Stimulated activated CD8-positive, alpha-beta memory T cell treated with anti-CD3 and anti-CD28 coated beads, Interleukin-7, amount 100 ng/mL, for 24 hours (primary cell): ENCODE measurements around the gene KIR3DL3.
"Not testable (repeated sequence)": the region's sequence is repeated elsewhere in the genome, so short reads cannot be mapped to it uniquely, and the experiment has no call there.

ENCODE experiments used
- DNase-seq: peaks from one replicate; pipeline ENCODE4 v3.0.0-alpha.2; 2020; ENCODE audit warnings: low read depth

Gene KIR3DL3

DNA sequence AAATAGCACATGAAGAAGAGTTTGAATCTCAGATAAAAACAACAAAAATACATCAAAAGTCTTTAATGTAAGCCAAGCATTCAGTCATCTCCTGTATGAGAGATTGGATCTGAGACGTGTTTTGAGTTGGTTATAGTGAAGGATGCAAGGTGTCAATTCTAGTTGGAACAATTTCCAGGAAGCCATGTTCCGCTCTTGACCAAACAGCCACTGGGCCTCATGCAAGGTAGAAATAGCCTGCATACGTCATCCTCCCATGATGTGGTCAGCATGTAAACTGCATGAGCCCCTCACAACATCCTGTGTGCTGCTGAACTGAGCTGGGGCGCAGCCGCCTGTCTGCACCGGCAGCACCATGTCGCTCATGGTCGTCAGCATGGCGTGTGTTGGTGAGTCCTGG is at the start of gene KIR3DL3:
KIR3DL3 (plus strand) TSS at position 301 of the 400 bp plus-strand sequence; CDS start at position 356, 55 bp downstream.
- no peak for DNase-seq

DNA sequence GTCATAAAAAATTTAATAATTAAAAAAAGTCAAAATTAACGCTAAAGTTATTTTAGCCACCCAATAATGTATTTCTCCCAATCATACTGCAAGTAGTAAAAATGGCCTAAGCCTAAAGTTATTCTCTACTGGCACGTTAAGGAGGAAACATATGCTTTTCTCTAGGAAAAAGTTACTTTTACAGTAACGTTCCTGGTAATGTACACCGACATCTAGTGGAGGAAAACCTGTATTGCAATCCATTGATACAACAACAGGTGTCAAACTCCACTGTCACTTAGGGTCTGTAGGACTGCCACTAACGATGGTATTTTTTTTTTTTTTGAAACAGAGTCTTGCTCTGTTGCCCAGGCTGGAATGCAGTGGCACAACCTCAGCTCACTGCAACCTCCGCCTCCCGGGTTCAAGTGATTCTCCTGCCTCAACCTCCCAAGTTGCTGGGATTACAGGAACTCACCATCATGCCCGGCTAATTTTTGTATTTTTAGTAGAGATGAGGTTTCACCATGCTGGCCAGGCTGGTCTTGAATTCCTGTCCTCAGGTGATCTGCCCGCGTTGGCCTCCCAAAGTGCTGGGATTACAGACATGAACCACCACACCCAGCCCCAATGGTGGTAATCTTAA is 47.9 kb upstream of the KIR3DL3 start:
- DNase-seq = not testable (repeated sequence)

DNA sequence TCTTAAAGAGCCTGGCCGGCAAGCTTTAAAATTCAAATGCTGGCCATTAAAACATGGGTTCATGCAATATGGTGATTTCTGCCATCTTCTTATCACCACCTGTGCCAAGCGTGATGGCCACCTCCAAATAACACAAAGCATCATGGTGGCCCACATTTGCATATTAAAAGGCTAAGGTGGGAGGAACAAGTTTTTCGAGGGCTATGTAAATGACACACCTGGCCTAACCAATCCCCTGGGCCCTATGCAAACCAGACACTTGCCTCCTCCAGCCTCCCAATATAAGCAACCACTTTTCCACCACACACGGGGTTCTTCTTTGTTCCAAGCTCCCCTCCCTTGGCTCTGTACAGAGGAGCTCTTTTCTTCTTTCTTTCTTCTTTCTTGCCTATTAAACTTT is 47.0 kb upstream of the KIR3DL3 start:
- DNase-seq = no peak

DNA sequence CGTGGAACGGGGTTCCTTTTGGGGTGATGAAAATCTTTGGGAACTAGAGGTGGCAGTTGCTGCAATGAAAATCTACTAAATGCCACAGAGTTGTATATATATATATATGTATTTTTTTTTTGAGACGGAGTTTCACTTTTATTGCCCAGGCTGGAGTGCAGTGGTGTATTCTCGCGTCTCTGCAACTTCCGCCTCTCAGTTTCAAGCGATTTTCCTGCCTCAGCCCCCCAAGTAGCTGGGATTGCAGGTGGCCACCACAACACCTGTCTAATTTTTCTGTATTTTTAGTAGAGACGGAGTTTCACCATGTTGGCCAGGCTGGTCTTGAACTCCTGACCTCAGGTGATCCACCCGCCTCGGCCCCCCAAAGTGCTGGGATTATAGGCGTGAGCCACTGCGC is 42.6 kb upstream of the KIR3DL3 start:
- DNase-seq = not testable (repeated sequence)

DNA sequence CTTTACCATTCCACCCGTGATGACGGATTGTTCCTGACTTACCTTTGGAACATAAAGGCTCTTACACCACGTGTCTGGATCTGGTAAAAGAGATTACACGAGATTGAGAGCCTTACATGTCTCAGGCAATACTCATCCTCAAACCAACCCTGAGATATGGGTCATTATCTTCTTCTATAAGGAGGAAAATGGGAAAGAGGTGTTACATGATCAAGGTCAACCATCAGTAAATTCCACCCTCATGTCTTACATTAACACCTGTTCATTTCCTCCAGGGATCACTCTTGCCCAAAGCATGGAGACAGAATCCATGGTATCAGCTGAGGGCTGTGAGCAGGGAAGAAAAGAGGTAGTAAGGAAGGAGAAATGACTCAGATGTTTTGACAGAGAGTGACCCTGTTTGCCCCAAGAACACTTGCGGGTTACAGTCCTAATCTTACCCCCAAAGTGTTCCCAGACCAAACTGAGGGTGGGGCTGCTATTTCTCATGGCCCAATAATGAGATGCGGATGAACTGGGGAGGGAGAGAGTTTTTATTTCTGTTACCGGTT is 41.9 kb upstream of the KIR3DL3 start:
- no peak for DNase-seq

DNA sequence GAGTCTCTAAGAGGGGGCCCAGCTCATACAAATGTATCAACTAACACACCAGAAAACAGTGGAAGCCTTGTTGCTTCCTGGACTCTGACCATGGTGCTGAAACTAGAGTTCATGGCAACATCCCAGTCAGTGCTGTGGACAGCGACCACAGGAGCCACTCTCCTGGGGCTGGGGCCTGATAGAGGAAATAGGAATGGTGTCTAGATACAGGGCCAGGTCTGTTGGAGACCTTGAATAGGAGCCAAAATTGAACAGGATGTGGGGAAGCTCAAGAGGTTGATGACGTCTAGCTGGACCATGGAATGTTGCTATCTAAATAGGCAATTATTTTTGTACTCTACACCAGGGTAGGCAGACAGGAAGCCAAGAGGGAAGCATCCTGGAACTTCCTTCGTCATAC is 39.7 kb upstream of the KIR3DL3 start:
- no peak for DNase-seq

DNA sequence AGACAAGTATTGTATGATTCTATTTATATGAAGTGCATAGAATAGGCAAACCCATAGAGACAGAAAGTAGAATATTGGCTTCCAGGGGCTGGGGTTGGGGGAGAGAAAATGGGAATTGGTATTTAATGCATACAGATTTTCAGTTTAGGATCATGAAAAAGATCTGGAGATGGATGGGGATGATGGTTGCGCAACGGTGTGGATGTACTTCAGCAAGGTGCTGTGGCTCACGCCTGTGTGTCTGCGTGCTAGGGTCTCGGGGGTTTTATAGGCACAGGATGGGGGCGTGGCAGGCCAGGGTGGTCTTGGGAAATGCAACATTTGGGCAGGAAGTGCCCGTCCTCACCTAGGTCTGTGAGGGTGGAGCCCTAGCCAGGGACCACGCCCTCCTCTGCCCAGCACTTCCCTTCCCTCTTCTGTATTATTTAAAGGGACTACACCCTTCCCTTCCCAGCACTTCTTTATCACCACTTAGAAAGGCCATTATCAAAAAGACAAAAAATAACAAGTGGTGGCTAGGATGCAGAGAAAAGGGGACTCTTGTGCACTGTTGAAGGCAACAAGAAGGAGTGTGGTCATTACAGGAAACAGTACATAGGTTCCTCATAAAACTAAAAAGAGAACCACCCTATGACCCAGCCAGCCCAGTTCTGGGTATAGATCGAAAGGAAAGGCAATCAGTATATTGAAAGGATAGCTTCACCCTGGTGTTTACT is 32.5 kb upstream of the KIR3DL3 start:
- DNase-seq = no peak

DNA sequence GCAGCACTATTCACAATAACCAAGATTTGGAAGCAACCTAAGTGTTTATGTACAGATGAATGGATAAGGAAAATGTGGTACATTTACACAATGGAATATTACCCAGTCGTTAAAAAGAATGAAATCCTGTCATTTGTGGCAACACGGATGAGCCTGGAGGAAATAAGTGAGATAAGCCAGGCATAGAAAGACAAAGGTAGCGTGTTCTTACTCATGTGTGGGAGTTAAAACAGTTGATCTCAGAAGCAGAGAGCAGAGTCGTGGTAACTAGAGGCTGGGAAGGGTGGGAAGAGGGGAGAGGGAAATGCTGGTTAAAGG is 32.0 kb upstream of the KIR3DL3 start:
- DNase-seq = no peak

DNA sequence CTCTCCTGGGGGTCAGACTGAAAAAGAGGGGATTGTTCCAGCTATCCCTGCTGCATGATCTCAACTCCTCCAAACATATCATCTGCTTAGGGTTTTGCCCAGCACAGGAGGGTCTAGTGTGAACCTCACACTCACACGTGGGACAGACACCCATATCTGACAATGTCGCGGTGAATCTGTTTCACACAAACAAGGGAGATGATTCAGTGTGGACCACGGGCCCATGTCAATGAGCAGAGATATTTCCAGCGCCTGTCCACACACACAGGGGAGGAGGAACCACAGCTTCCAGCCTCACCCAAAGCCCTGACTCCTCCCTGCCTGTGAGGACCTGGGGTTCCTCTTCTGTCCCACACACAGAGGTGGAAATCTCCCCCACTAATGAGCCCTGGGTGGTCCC is 29.6 kb upstream of the KIR3DL3 start:
- DNase-seq = no peak

DNA sequence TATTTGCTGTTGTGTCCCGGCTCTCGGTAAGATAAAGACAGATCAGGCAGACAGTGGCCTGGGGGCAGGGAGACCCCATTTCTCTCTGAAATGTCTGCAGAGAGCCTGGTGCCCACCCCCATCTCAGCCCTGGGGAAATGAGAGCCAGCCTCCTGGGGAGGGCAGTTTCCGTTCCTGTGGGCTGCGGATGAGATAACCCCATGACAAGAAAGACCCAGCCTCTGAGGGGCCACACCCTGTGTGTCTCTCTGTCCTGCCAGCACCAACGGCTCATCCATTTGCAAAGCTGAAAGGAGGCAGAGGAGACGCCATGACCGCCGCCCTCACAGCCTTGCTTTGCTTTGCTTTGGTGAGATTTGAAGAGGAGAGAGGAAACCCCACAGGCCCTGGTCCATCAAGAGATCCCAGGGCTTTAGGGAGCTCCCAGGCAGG is 28.1 kb upstream of the KIR3DL3 start:
- no peak for DNase-seq

DNA sequence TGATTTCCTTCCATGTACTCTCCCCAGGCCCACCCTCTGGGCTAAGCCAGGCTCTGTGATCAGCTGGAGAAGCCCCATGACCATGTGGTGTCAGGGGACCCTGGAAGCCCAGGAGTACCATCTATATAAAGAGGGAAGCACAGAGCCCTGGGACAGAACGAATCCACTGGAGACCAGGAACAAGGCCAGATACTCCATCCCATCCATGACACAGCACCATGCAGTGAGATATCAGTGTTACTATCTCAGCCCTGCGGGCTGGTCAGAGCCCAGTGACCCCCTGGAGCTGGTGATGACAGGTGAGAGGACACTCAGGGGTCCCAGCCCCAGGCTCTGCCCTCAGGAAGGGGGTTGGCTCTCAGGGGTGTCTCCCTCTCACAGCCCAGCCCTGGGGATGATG is 27.5 kb upstream of the KIR3DL3 start:
- DNase-seq = no peak

DNA sequence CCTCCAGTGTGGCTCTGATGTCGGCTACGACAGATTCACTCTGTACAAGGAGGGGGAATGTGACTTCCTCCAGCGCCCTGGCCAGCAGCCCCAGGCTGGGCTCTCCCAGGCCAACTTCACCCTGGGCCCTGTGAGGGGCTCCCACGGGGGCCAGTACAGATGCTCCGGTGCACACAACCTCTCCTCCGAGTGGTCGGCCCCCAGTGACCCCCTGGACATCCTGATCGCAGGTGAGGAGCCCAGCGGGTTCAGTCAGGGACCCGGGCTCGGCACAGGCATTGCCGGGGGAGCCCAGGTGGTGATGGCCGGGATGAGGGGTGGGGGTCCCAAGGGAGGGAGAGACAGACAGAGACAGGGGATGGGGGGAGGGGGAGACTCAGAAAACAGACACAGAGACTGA is 26.5 kb upstream of the KIR3DL3 start:
- DNase-seq = not testable (repeated sequence)

DNA sequence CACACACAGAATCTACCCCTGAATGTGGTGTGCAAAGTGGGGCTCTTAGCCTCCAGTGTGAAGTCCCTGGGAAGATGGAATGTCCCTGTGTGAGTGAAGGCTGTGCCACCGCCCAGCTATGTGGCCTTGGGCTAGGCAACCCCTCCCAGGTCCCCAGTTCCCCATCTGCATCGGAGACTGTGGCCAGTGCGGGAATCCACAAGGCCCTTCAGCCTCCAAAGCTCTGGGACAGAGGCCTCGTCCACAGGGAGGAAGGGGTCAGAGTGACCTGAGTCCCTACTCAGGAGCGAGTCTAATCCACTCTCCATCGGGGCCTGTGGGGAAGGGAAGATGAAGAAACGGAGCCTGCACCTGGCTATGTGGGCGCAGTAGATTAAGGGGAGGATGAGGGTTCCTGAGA is 19.3 kb upstream of the KIR3DL3 start:
- no peak for DNase-seq

DNA sequence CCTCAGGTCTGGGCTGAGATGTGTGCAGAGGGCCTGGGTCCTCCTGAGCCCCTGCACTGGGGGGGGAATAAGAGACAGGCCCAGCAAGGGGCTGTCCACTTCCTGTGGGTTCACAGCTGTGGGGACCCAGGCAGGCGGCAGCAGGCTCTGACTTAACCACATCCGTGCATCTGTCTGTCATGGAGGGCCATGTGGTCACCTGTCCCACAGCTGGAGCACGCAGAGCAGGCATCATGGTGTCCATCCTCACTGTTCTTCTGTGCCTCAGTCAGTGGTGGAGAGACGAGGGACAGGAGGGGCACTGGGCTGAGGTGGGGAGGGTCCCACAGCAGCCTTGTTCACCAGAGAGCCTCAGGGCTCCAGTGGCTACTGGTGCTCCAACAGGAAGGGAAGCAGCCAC is 16.3 kb upstream of the KIR3DL3 start:
- no peak for DNase-seq

DNA sequence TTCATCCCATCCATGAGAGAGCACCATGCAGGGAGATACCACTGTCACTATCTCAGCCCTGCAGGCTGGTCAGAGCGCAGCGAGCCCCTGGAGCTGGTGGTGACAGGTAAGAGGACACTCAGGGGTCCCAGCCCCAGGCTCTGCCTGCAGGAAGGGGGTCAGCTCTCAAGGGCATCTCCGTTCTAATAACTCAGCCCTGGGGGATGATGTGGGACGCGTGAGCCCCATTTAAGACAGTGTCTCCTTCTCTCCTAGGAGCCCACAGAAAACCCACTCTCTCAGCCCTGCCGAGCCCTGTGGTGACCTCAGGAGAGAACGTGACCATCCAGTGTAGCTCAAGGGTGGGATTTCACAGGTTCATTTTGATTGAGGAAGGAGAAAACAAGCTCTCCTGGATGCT is 15.5 kb upstream of the KIR3DL3 start:
- DNase-seq = no peak

DNA sequence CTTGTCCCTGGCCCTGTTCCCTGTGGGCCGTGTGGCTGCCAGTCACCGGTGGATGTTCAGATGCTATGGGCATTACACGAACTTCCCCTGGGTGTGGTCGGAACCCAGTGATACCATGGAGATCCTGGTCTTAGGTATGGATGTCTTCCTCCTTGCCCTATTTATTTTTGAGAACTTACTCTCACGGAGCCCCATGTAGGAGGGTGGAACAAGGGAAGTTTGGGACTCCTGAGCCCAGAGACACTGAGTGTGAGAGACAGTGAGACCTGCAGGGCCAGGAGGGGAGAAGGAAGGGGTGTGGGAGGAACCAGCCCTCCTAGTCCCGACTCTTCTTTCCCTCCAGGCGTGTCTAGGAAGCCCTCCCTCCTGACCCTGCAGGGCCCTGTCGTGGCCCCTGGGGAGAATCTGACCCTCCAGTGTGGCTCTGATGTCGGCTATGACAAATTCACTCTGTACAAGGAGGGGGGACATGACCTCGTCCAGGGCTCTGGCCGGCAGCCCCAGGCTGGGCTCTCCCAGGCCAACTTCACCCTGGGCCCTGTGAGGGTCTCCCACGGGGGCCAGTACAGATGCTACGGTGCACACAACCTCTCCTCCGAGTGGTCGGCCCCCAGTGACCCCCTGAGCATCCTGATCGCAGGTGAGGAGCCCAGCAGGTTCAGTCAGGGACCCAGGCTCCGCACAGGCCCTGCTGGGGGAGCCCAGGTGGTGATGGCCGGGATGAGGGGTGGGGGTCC is 14.9 kb upstream of the KIR3DL3 start:
- DNase-seq = no peak

DNA sequence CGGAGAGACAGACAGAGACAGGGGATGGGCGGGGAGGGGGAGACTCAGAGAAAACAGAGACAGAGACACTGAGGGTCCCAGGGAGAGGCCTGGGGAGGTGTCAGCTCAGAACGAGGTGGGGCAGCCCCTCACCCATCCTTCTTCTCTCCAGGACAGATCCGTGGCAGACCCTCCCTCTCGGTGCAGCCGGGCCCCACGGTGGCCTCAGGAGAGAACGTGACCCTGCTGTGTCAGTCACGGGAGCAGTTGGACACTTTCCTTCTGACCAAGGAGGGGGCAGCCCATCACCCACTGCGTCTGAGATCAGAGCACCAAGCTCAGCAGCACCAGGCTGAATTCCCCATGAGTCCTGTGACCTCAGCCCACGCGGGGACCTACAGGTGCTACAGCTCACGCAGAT is 14.3 kb upstream of the KIR3DL3 start:
- DNase-seq = not testable (repeated sequence)

DNA sequence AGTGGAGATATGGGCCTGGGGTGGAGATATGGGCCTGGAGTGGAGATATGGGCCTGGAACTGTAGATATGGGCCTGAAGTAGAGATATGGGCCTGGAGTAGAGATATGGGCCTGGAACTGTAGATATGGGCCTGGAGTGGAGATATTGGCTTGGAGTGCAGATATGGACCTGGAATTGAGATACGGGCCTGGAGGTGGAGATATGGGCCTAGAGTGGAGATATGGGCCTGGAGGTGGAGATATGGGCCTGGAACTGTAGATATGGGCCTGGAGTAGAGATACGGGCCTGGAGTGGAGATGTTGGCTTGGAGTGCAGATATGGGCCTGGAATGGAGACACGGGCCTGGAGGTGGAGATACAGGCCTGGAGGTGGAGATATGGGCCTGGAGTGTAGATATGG is 402 bp downstream of the KIR3DL3 start:
- DNase-seq = no peak

DNA sequence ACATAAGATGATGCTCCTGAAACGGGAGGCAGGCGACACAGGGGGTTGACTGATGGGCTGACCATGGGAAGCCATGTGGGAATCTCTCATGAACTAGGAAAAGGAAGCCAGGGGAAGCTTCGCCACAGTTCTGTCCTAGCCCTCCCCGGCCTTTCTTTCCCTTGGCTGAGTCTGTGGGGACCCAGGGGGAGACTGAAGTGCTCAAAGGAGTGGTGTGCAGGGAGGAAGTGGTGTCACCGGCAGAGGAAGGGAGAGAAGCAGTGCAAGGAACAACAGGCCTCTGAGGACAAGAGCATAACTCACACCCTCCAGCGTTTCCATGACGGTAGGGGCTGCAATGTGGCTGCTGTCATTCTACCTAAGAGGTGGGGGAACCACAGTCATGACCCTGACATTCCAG is 1.1 kb downstream of the KIR3DL3 start:
- DNase-seq = no peak

DNA sequence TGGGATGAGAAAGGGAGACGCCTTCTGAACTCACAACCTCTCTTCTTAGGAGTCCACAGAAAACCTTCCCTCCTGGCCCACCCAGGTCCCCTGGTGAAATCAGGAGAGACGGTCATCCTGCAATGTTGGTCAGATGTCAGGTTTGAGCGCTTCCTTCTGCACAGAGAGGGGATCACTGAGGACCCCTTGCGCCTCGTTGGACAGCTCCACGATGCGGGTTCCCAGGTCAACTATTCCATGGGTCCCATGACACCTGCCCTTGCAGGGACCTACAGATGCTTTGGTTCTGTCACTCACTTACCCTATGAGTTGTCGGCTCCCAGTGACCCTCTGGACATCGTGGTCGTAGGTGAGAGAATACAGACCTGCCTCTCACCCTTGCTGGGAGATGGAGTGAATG is 3.3 kb downstream of the KIR3DL3 start:
- DNase-seq = no peak

DNA sequence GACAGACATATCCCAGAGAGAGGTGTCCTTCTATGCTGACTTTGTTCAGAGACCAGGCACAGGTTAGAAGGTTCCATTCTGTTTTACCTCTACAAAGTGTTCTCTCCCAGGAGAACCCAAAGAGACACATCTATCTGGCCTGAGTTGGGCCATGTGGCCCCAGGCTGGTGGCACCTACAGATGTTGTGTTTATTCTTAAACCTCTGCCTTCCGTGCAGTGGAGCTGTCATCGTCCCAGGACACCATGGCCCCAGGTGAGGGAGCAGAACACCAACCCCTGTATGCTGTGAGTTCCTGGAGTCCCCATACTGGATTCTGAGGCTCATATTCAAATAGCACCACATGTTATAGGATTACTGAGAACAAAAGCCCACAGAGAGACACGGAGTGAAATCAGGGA is 3.9 kb downstream of the KIR3DL3 start:
- DNase-seq = no peak

DNA sequence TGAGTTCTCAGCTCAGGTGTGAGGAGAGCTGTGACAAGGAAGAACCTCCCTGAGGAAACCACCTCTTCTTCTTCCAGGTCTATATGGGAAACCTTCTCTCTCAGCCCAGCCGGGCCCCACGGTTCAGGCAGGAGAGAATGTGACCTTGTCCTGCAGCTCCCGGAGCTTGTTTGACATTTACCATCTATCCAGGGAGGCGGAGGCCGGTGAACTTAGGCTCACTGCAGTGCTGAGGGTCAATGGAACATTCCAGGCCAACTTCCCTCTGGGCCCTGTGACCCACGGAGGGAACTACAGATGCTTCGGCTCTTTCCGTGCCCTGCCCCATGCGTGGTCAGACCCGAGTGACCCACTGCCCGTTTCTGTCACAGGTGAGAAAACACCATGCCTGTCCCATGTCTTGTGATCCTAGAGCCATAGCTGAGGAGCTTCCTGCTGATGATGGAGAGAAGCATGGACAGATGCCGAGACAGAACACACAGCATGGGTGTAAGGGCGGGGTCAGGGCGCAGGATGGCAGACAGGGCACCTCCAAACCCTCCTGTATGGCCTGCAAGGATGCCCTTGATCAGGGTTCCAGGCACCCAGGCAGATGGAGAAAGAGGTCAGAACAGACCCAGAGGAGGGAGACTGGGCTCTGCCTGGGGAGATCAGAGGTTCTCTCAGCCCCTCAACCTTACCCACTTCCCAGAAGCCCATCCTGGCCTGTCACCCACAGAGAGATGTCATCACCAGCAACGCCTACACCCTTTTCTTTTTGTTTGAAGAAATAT is 5.4 kb downstream of the KIR3DL3 start:
- no peak for DNase-seq
